Natural killer cell (primary cell): ENCODE results near the gene KLK7. TPM values are rescaled to one million over a fixed set of nuclear protein-coding genes. Genes with fewer than 3 reads are reported as not detected.

Source experiments
- ATAC-seq, 3 donors: fragments of 150-1000 bp in 2 of 3; fragments of 200-7000 bp in 1 of 3; cut with Tn5 transposase; 1 replicate in 1 of 3; 2 replicates in 2 of 3; pipeline ENCODE4 v1.10.0; 2021; ENCODE audit warnings: mild to moderate bottlenecking in 2 of 3, moderate library complexity in 2 of 3
- DNase-seq, 2 donors: peaks; one replicate each; pipeline versions ENCODE4 v3.0.0 to v3.0.0-alpha.2; 2013 to 2021; ENCODE audit warnings: mixed read lengths in 1 of 2
- H3K27ac ChIP-seq: one replicate; pipeline ENCODE4 v1.5.1; 2013; ENCODE audit warnings: mild to moderate bottlenecking, low read length
- H3K27me3 ChIP-seq: one replicate; pipeline ENCODE4 v1.6.1; 2013; ENCODE audit warnings: low read length; ENCODE audit not compliant: control insufficient read depth, insufficient read depth
- H3K36me3 ChIP-seq: one replicate; pipeline ENCODE4 v1.6.1; 2013; ENCODE audit warnings: low read length; ENCODE audit not compliant: control insufficient read depth, insufficient read depth
- H3K4me1 ChIP-seq: one replicate; pipeline ENCODE4 v1.6.1; 2013; ENCODE audit warnings: low read length; ENCODE audit not compliant: control insufficient read depth, insufficient read depth
- H3K4me3 ChIP-seq: one replicate; pipeline ENCODE4 v1.5.1; 2013; ENCODE audit warnings: low read length
- H3K9me3 ChIP-seq: one replicate; pipeline ENCODE4 v1.6.1; 2013; ENCODE audit warnings: low read length; ENCODE audit not compliant: control insufficient read depth, insufficient read depth
- H3K27ac Mint-ChIP-seq, 2 donors: one replicate each; pipeline ENCODE4 v1.8.0; 2022; ENCODE audit warnings: mild to moderate bottlenecking in 2 of 2, mixed read lengths in 2 of 2, moderate library complexity in 1 of 2
- H3K27me3 Mint-ChIP-seq, 2 donors: one replicate each; pipeline ENCODE4 v1.8.0; 2022; ENCODE audit warnings: low read depth in 2 of 2, mixed read lengths in 2 of 2
- H3K36me3 Mint-ChIP-seq: one replicate; pipeline ENCODE4 v1.8.0; 2022; ENCODE audit warnings: mixed read lengths
- H3K4me1 Mint-ChIP-seq, 2 donors: one replicate each; pipeline ENCODE4 v1.8.0; 2022; ENCODE audit warnings: mixed read lengths in 2 of 2
- H3K4me3 Mint-ChIP-seq: one replicate; pipeline ENCODE4 v1.8.0; 2022; ENCODE audit warnings: mild to moderate bottlenecking, moderate library complexity, mixed read lengths
- H3K9me3 Mint-ChIP-seq, 2 donors: one replicate each; pipeline ENCODE4 v1.8.0; 2022; ENCODE audit warnings: mixed read lengths in 2 of 2
- WGBS: methylation state at CpG from one replicate; pipeline ENCODE4 v1.1.7; 2013; ENCODE audit warnings: missing lambda C conversion rate; ENCODE audit not compliant: insufficient coverage; 5-methylcytosine and 5-hydroxymethylcytosine counted together
- intact Hi-C: fragments of 100-400 bp; cut with micrococcal nuclease; formaldehyde crosslinking; loops from one replicate; pipeline ENCODE4 v1.14.2; 2022
- total RNA-seq, 4 donors: library from RNA; stranded (reverse); fragments of 120-200 nt in 1 of 4; gene quantifications; one replicate each; pipeline versions ENCODE4 v1.2.3 to v1.2.4, GENCODE V29; 2013 to 2022
- TF ChIP-seq, protein P1 (sequence below): fragments of 200-600 bp; IDR thresholded peaks from one replicate; pipeline ENCODE4 v1.8.0; 2022; ENCODE audit warnings: antibody characterized with exemption

KLK7 gene
- total RNA-seq, 3 donors from 2014 or later (not counting 1 experiment from before 2014, with no cell fraction given) = not detected

- intact Hi-C loops = no loop called here
- Mint-ChIP-seq H3K27me3 (peaks cover 0 to 16% of the 10 kb centered on the region in 2 donors), H3K9me3 (no peaks in the 10 kb centered on the region), H3K36me3 (no peaks in the 10 kb centered on the region), H3K27ac (no peak within 1 kb of the TSS), H3K4me1 (peaks cover 0 to 6% of the 10 kb centered on the region in 2 donors), H3K4me3 (no peak within 1 kb of the TSS)
- no peak within 1 kb of the TSS for H3K27ac ChIP-seq
- 28% methylated on average over 7 of the region's 7 CpGs for WGBS
- no peak for ATAC-seq
- H3K4me1 ChIP-seq = no peaks in the 10 kb centered on the region
- no peak for DNase-seq
- H3K9me3 ChIP-seq = no peaks in the 10 kb centered on the region
- TF ChIP-seq, protein P1, sequence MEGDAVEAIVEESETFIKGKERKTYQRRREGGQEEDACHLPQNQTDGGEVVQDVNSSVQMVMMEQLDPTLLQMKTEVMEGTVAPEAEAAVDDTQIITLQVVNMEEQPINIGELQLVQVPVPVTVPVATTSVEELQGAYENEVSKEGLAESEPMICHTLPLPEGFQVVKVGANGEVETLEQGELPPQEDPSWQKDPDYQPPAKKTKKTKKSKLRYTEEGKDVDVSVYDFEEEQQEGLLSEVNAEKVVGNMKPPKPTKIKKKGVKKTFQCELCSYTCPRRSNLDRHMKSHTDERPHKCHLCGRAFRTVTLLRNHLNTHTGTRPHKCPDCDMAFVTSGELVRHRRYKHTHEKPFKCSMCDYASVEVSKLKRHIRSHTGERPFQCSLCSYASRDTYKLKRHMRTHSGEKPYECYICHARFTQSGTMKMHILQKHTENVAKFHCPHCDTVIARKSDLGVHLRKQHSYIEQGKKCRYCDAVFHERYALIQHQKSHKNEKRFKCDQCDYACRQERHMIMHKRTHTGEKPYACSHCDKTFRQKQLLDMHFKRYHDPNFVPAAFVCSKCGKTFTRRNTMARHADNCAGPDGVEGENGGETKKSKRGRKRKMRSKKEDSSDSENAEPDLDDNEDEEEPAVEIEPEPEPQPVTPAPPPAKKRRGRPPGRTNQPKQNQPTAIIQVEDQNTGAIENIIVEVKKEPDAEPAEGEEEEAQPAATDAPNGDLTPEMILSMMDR = no peak
- H3K36me3 ChIP-seq = no peaks in the 10 kb centered on the region
- H3K27me3 ChIP-seq = no peaks in the 10 kb centered on the region
- no peak within 1 kb of the TSS for H3K4me3 ChIP-seq
These were observed 30.8 kb downstream of the KLK7 start, which contains the start of gene KLK5 for GRCh38 chr19:50952910-50953309. Gene KLK5 (minus strand): TSS chr19:50953038. CDS start chr19:50952657, 381 bp downstream.

DNA sequence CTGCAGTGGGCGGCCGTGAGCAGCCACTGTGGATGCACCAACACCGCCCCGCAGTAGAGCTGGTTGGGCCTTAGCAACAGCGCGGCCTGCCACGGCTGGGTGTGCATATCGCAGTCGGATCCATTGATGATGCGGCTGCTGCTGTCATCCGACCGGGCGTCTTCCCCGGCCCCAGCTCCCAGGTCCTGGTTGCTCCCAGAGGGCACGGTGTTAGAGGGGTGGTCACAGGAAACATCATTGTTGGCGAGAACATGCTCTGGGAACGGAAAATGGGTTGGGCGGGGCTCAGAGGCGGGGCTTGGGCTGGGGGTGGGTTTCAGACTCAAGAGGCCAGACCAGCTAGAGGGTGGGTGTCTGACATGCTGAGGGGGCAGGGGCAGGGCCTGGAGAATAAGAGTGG, 33.9 kb downstream of the KLK7 start:
- no peaks in the 10 kb centered on the region for H3K36me3 Mint-ChIP-seq
- ATAC-seq = no peak
- no peak overlapping the region for H3K4me3 ChIP-seq
- no peak for DNase-seq
- H3K27ac ChIP-seq = no peak overlapping the region
- H3K27me3 ChIP-seq = no peaks in the 10 kb centered on the region
- H3K27ac Mint-ChIP-seq = no peak overlapping the region
- no peaks in the 10 kb centered on the region for H3K9me3 ChIP-seq
- peaks cover 7 to 17% of the 10 kb centered on the region in 2 donors for H3K27me3 Mint-ChIP-seq
- no peaks in the 10 kb centered on the region for H3K4me1 ChIP-seq
- WGBS = 66% methylated on average over 19 of the region's 19 CpGs
- H3K9me3 Mint-ChIP-seq = no peaks in the 10 kb centered on the region
- TF ChIP-seq, protein P1 = no peak
- no peak overlapping the region for H3K4me3 Mint-ChIP-seq
- H3K36me3 ChIP-seq = no peaks in the 10 kb centered on the region
- H3K4me1 Mint-ChIP-seq = peaks cover 0 to 6% of the 10 kb centered on the region in 2 donors
- intact Hi-C loops = no loop called here

DNA sequence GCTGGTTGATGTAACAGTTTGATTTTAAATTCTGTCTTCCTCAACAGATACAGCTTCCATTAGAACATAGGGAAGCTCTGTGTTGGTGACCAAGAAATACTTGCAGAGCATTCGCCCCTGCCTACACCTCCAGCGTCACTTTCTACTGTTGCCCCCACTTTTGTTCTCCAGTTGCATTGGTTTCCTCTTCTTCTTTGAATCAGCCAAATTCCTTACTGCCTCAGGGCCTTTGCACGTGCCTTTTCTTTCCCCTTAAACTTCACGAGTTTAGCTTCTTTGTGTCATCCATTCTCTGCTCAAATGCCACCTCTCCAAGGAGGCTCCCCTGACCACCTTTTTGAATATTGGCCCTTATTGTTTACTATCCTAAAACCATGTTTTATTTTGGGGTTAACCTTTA, 36.6 kb downstream of the KLK7 start:
- peaks cover 0 to 2% of the 10 kb centered on the region in 2 donors for H3K9me3 Mint-ChIP-seq
- TF ChIP-seq, protein P1 = no peak
- no peaks in the 10 kb centered on the region for H3K27me3 ChIP-seq
- DNase-seq (no peak), ATAC-seq (no peak)
- WGBS = 77% methylated on average over 4 of the region's 4 CpGs
- H3K36me3 Mint-ChIP-seq = no peaks in the 10 kb centered on the region
- no peak overlapping the region for H3K27ac Mint-ChIP-seq
- no peaks in the 10 kb centered on the region for H3K36me3 ChIP-seq
- no peak overlapping the region for H3K4me3 Mint-ChIP-seq
- no peaks in the 10 kb centered on the region for H3K4me1 ChIP-seq
- peaks cover 7 to 21% of the 10 kb centered on the region in 2 donors for H3K27me3 Mint-ChIP-seq
- no peak overlapping the region for H3K4me3 ChIP-seq
- intact Hi-C loops = no loop called here
- H3K9me3 ChIP-seq = no peaks in the 10 kb centered on the region
- H3K4me1 Mint-ChIP-seq = peaks cover 0 to 6% of the 10 kb centered on the region in 2 donors
- no peak overlapping the region for H3K27ac ChIP-seq

DNA sequence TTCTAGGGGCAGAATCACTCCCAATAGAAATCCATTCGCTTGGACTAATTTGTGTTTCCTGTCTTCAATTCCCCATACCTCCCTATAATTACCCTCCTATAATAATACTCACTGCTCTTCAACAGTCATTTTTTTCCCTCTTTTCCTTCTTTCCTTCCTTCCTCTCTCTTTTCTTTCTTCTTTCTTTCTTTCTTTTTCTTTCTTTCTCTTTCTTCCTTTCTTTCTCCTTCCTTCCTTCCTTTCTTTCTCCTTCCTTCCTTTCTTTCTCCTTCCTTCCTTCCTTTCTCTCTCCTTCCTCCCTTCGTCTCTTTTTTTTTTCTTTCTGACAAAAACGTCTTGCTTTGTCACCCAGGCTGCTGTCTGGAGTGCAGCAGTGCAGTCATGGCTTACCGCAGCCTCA, 38.9 kb downstream of the KLK7 start:
- Mint-ChIP-seq H3K4me1 (no peaks in the 10 kb centered on the region), H3K4me3 (no peak overlapping the region), H3K9me3 (peaks cover 0 to 4% of the 10 kb centered on the region in 2 donors), H3K36me3 (no peaks in the 10 kb centered on the region), H3K27me3 (peaks cover 11 to 16% of the 10 kb centered on the region in 2 donors), H3K27ac (no peak overlapping the region)
- H3K4me3 ChIP-seq = no peak overlapping the region
- WGBS = 61% methylated on average over 4 of the region's 4 CpGs
- TF ChIP-seq, protein P1 = no peak
- H3K36me3 ChIP-seq = no peaks in the 10 kb centered on the region
- ATAC-seq = no peak
- intact Hi-C loops = no loop called here
- DNase-seq = no peak
- H3K27me3 ChIP-seq = no peaks in the 10 kb centered on the region
- H3K9me3 ChIP-seq = no peaks in the 10 kb centered on the region
- no peaks in the 10 kb centered on the region for H3K4me1 ChIP-seq
- H3K27ac ChIP-seq = no peak overlapping the region
